Measurements from ENCODE around the gene KAT2B.

KAT2B gene

DNA sequence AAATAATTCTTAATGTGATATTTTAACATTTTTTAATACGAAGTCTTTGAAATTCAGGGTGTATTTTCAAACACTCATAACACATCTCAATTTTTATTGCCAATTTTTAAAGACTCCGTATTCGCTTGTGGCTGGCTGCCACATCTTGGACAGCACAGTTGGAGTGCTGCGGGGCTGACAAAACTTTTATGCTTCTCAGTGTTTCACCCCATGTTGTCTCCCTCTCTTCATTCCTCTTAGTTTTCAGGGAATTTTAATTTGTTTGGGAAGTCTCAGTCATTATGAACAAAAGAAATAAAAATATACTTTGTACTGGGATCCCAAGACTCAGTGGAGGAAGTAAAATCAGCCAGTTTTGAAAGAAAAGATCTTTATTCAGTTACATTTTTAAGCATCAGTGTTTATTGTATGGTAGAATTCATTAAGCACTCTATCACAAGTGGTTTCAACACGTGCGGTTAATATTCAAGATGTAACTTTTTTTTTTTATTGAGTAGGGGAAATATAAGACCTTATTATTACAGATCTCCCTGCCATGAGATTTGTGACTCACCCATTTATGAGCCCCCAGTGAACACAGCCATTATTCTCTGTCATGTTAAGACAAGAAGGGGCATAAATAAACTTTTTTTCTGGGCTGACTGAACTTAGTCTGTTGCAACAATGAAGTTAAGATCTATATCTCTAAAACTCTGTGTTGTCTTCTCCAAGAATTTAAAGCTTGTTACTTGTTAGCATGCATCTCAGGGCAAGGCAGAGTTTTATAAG is 26.8 kb downstream of the KAT2B start:
- DNase-seq (ENCODE audit: low spot score) = no peak

DNA sequence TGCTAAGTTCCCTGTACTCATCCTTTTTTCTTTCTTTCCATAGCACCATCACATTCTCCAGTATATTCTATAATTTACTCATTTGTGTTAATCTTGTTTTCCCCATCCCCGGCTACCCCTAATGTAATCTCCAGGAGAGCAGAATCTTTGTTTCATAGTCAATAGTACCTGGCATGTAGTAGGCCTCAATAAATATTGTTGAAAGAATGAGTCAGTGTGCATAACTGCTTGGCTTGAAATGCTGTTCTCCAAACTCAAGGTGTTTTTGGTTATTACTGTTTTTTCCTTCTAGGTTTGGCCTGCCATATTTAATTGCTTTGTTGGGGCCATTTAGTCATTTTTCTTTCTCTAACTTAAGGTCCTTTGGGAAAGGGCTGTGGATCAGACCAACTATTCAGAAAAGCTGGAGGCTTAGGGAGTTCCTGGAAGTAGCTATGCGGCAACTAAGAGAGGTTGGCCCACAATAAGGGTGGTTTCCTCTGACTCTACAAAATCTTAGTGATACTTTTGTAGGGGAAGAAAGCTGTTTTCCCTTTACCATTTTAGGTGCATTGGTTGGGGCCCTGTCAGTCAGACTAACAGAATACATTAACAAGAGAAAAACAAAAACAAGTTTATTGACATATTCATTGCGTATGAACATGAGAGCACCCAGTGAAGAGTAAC is 28.4 kb downstream of the KAT2B start:
- no peak for DNase-seq (ENCODE audit: low spot score)

DNA sequence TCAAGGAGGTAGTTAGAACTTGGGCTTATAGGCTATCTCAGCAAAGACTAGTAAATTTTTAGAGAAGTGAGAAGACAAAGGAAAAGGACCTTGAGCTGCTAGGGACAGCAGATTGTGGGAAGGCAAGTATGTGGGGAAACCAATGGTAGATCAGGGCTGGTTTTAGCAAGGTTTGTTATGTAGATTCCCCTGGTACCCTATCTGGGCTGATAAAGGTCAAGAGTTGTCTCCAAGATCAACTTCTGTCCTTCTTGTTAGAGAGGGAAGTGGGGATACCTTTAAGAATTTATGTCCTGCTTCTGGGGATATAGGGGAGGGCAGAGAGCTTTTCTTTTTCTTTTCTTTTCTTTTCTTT is 28.9 kb downstream of the KAT2B start:
- no peak for DNase-seq (ENCODE audit: low spot score)

DNA sequence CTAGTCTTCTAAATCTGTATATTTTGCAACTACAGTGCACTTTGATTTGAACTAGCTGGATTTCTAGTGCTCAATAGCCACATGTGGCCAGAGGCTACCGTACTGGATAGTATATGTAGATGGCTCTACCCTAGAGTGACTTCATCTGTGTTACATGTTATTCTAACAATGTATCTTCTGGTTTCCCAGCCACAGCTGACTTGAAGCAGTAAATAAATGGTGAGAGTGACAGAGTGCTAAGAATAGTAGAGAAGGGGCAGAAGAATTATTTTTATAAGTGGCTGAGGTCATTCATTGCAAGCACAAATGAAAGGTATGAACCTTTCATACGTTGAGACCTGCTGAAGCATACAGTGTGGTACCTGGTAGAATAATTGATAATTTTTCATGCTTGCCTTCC is 30.9 kb downstream of the KAT2B start:
- DNase-seq (ENCODE audit: low spot score) = no peak

DNA sequence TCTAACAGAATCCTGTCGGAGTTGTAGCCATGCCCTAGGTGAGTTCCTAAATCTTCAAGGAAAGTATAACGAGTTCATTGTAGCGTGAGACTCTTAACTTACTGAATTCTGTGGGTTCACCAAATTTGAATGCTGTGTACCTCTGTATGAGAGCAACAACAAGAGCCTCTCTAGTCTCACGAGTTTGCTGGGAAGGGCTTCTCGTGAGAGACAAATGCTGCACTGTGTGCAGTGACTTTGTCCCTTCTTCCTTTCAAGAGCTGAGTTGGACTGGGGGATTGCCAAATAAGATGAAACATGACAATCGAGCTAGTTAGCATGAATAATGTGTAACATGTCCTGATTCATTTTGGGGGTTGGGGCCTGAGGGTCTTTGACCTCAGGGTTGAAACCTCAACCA is 32.2 kb downstream of the KAT2B start:
- DNase-seq (ENCODE audit: low spot score) = peak; percentile 81

DNA sequence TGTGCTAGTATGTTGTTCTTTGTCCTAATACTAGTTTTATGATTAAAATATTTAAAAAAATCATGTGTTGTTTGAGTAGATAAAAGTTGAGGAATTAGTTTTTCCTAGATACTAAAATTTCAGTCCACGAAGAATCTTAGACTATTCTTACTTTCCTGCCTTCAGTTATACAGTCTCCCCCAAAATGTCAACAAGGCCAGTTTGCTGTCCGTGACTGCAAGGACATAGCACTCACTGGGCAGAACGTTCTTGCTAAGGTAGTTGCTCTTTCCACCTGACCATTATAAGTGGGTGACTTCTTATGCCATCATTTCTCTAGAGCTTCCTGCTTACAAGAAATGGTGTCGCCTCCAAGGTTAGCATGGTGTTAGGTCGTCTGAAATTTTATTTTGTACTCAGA is 32.8 kb downstream of the KAT2B start:
- no peak for DNase-seq (ENCODE audit: low spot score)

DNA sequence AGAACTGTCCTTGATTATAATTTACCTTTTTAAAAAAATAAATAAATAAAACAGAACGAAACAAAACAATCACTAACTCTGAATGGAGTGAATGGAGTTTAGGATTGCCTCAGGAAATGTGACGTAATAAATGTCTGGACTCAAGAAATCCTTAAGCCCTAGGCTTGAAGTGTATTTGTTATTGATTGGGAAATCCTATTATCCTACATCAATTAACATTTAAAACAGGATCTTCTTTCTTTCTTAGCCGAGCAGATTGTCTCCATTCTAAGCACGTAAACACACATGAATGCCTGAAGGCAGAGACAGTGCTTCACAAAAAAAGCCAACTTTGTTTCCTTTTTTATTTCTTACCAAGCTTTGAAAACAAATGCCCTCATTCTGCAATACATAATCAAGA is 33.4 kb downstream of the KAT2B start:
- DNase-seq (ENCODE audit: low spot score) = no peak

DNA sequence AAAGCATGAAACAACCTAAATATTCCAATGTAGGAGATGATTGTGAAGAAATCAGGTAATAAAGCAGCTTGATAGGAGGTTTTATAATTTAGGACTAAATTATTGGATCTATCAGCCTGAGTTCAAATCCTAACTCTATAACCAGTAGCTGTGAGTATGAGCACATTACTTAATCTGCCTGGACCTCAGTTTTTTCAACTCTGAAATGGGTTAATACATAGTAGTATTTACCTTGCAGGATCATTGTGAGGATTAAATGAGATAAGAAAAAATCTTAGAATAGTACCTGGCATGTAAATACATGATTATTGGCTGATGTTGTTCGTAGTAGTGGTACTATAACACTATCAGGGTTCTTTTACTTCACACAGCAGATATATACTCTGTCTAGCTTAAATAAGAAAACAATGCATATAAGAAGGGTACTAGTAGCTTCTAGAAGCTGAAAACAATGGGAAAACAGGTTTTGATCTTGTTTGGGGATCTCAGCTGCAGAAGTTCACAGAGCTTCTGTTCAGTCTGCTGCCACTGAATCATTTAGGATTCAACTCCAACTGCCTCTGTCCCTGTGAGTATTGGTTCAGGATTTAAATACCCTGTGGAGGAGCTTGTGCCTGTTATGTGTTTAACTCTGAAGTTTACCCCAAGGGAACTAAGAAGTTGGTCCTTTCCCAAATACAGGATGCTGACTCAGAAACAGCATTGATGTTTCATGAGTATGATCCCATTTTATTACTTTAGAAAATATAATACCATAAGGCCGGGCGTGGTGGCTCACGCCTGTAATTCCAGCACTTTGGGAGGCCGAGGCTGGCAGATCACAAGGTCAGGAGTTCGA is 34.2 kb downstream of the KAT2B start:
- DNase-seq (ENCODE audit: low spot score) = no peak

DNA sequence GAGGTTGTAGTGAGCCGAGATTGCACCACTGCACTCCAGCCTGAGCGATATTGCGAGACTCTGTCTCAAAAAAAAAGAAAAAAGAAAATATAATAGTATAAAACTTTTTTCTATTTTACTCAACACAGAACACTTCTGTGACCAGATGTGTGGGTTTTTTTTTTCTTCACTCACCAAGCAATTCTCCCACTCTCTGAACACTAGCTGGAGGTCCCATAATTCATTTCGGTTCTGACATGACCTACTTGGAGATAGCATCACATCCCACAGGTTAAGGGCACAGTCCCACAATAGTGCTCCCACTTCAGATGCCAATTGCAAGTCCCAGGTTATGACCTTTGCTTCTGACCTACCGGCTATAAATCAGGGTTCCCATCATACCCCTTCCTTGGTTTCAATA is 35.0 kb downstream of the KAT2B start:
- DNase-seq (ENCODE audit: low spot score) = no peak

DNA sequence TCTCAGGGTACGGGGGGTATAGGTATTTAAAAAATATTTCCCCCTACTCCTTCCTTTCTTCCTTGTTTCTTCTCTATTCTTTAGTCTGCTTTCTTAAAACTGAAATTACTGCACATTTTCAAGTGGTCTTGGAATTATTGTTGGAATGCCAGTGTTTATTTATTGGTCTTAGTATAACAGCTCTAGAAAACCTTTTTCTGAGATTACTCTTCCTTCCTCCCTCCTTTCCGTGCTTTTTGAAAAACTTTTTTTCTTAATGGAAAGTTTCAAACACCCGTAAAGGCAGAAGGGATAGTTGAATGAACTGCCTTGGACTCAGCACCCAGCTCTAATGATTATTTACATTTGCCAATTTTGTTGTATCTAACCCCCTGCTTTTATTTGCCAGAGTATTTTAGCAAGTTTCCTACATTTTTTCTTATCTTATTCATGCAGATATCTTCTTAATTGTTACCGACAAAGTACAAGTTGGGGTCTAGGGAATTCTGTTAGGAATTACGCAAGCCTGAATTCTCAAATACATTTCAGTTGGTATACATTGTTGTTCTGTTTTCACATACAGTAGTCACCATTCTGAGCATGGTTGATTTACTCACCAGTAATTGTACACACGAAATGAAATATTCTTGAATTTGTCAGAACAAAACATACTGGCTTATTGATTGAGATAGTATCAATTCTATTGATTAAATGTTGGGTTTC is 36.2 kb downstream of the KAT2B start:
- DNase-seq (ENCODE audit: low spot score) = no peak

DNA sequence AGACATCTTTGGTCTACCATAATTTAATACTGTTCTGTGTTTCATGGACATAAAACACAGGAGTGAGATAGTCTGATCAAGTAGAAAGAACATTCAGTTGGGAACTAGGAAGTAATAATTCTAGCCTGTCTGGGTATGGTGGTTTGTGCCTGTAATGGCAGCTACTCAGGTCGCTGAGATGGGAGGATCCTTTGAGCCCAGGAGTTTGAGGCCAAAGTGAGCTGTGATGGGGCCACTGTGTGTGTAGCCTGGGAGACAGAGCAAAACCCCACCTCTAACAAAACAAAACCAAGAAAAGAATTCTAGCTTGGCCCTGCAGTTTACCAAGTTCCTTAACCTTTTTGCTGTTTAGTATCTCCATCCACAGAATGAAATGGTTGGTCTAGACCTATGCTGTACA is 36.8 kb downstream of the KAT2B start:
- no peak for DNase-seq (ENCODE audit: low spot score)

DNA sequence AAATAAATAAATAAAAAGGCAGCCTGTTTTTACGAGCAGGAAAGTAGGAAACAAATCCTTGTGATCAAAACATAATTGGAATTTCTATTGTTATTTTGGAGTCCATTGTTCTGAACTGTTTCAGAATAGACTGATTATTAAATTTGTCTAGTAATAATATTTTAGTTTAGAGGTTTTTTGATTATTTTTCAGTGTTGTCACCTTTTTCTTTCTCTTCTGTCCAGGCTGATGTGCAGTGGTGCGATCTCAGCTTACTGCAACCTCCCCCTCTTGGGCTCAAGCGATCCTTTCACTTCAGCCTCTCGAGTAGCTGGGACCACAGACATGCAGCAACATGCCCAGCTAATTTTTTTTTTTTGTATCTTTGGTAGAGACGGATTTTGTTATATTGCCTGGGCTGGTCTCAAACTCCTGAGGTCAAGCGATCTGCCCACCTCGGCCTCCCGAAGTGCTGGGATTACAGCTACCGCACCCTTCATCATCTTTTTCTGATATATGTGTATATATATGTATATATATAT is 38.0 kb downstream of the KAT2B start:
- DNase-seq (ENCODE audit: low spot score) = no peak

DNA sequence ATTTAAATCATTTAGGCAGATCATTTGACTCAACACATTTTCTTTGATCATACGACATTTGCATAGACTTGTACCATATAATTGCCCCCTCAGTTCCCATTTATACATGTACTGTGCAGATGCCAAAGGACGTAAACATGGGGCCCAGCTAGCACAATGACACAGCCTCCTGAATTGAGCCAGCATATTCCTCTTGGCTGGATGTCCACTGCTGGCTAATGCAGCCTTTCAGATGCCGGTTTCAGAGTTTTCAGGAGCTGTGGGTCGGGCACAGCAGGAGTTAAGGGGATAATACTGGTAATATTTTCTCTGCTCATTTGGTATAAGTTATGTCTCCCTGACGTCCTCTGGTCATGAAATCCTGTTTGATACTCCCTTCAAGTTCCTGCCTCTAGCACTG is 39.4 kb downstream of the KAT2B start:
- DNase-seq (ENCODE audit: low spot score) = no peak

DNA sequence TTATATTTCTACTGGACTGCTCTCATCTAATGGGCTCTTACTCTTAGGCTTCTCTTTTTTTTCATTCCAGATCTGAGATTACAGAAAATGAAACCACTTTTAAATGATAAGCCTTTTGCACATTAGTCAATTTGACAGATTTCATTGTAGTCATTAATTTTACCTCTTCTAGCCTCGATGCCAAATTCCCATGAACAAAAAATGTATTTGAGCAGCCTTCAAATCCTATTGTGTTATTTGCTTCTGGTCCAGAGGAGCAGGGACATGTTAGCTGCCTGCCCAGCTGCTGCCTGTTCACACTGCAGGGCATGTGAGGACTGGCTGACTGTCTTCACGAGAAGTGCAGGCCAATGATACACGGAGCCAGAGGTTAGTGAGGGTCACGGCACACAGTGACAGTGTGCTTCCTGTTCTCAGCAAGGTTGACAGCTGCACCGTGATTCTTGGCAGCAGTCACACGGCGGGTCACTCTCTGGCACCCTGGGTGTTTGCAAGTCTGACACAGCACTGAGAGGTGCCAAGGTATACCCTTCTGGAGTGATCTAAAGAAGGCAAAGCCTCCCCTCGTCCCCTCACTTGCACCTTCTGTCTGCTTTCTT is 40.8 kb downstream of the KAT2B start:
- no peak for DNase-seq (ENCODE audit: low spot score)

DNA sequence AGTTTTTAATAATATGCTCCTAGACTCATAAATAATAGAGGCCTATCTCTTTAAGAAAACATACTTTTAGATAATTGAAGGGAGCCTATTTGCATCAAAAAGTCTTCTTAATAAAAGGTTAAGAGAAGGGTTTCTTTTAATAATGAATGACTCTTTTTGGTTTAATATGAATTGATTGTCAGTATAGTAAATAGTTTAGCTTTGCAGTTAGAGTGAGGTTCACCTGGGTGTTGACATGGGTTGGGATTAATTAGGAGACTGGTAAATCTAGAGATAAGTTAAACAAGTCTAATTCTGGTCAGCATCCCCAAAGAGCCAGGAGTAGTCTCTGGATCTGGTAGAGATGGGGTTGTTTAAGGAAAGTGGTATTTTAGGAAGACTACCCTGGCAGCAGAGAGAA is 43.0 kb downstream of the KAT2B start:
- no peak for DNase-seq (ENCODE audit: low spot score)

DNA sequence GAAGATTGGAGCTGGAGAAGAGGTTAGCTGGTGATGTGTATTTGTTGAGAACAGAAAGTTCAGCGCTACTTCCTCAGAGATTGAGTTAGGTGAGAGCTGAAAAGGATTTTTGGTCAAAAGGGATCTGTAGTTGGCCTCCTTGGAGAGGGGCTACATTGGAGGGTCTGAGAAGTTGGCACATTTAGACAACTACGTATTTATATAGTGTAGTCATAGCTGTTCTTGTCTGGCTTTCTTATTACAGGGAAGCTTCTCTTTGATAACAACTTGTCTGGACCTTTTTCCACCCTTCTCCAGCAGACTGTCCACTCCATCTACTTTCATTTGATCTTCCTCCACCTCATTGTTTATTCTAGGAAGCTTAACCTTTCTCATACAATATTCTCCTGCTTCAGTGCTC is 43.7 kb downstream of the KAT2B start:
- DNase-seq (ENCODE audit: low spot score) = no peak

DNA sequence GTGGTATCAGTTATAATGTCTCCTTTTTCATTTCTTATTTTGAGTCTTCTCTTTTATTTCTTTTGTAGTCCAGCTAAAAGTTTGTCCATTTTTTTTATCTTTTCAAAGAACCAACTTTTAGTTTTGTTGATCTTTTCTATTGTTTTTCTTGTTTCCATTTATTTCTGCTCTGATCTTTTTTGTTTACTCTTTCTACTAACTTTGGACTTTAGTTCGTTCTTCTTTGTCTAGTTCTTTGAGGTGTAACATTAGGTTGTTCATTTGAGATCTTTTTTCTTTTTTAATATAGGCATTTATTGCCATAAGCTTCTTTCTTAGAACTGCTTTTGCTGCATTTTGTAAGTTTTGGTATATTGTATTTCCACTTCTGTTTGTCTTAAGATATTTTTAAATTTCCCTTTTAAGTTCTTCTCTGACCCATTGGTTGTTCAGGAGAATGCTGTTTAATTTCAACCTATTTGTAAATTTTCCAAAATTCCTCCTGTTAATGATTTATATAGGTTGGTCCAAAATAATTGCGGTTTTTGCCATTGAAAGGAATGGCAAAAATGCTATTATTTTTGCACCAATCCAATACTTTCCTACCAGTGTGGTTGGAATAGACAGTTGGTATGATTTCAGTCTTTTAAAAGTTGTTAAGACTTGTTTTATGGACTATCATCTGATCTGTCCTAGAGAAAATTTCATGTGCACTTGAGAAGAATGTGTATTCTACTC is 51.2 kb downstream of the KAT2B start:
- DNase-seq (ENCODE audit: low spot score) = no peak

DNA sequence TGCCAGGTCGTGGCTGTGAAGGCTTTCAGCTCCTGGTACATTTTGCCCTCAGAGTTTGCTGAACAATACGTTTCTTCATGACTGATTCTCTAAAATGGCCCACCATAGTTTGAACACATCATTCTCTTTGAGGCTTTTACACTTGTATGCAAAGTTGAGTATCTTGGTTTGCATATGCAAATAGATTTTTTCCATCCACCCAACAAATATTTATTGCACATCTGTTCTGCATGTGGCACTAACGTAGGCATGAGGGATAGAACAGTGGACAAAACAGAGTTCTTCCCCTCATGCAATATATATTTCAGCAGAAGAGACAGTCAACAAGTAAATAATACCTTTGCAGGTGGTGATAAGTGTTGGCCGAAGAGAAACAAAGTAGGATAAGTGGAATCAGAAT is 55.2 kb downstream of the KAT2B start:
- no peak for DNase-seq (ENCODE audit: low spot score)

DNA sequence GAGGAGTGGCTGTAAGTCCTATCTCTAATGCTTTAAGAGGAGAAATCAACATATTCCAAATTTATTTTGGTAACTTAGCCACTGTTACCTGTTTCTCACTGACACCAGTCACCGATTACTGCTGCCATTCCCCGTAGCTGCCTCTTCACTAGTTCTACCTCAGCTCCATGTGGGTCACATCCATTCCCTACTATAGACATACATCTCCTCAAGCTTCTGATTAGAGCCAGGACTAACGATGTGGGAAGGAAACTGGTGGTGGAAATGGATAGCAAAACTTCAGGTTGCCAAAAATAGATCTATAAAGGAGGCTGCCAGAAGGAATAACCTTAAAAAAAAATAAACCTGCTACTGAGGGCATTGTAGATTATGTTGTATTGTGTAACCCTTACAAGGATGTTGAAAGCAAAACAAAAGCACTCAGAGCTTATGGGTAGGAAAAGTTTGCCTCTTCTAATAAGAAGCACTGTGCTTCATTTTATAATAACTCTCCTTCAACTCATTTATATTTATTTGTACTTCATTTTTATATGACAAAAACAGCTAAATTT is 56.0 kb downstream of the KAT2B start:
- DNase-seq (ENCODE audit: low spot score) = no peak

DNA sequence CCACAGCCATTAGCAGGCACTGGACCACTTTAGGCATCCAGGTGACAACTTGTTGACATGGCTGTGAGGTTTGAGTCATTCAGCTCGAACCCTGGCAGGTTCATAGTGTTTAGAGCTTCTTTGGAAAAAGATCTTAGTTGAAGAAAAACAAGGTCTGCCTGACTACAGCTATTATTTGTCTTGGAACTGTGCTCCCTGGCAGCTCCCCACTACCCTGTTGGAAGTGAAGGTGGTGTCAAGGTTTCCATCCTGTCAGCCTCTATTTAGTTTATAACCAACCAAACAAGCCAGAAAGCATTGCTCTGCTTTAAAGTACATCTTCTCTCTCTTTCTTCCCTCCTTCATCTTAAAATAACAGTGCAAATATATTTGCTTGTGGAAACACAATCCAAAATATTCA is 56.8 kb downstream of the KAT2B start:
- no peak for DNase-seq (ENCODE audit: low spot score)

DNA sequence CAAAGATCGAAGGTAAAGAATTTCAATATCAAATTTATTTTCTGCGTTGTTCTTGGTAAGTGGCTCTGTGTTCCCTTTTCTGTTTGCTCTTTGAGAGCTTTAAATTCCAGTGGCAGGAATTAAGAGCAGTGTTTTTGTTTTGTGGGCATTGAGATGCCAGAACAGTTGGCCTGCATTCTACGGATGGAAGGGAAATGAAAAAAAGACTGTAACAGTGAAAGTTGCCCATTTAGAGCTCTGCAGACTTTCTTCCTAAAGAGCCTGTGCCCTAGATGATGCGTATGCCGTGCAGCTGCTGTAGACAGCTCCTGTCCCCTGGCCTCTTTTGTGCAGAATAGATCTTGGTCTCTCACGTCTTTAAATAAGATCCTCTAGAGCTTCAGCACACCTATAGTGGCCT is 58.8 kb downstream of the KAT2B start:
- DNase-seq (ENCODE audit: low spot score) = no peak
